ENCODE results near the gene INF2. TPM values are rescaled to one million over a fixed set of nuclear protein-coding genes. Genes with fewer than 3 reads are reported as not detected.
"Not testable (repeated sequence)": the region's sequence is repeated elsewhere in the genome, so short reads cannot be mapped to it uniquely, and the experiment has no call there.

INF2 gene
- total RNA-seq, 2 donors from 2014 or later: 162 to 264 TPM

DNA sequence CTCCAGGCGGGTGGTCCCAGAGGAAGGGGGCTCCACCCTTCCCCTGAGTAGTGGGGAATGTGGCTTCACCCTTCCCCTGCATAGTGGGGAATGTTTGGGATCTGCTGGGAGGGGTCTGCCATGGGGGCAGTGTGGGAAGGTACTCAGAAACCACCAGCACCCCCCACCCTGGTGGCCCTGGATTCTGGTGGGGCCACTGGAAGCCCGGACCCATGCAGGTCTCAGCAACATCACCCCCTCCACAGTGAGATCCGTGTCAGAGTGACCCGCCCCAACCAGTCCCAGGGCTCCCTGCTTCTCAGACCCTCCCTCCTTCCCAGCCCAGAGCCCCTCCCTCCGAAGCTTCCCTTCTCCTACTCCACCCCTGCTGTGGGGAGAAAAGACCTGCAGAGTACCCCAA is 30.3 kb upstream of the INF2 start:
- TF ChIP-seq, protein P1, sequence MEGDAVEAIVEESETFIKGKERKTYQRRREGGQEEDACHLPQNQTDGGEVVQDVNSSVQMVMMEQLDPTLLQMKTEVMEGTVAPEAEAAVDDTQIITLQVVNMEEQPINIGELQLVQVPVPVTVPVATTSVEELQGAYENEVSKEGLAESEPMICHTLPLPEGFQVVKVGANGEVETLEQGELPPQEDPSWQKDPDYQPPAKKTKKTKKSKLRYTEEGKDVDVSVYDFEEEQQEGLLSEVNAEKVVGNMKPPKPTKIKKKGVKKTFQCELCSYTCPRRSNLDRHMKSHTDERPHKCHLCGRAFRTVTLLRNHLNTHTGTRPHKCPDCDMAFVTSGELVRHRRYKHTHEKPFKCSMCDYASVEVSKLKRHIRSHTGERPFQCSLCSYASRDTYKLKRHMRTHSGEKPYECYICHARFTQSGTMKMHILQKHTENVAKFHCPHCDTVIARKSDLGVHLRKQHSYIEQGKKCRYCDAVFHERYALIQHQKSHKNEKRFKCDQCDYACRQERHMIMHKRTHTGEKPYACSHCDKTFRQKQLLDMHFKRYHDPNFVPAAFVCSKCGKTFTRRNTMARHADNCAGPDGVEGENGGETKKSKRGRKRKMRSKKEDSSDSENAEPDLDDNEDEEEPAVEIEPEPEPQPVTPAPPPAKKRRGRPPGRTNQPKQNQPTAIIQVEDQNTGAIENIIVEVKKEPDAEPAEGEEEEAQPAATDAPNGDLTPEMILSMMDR (IDR thresholded peaks at IDR 0.05): no peak
- Histone ChIP-seq H3K9me3 (no peaks in the 10 kb centered on the region), H3K4me3 (no peak overlapping the region), H3K36me3 (no peaks in the 10 kb centered on the region), H3K27me3 (peaks cover 9% of the 10 kb centered on the region), H3K9ac (ENCODE audit: low read depth in 2 of 2, low read length in 2 of 2) (no peak overlapping the region), H3K27ac (no peak overlapping the region), H3K4me1 (no peaks in the 10 kb centered on the region)
- DNase-seq: no peak
- intact Hi-C loops (cut with DNase I): no loop called here

- no peaks in the 10 kb centered on the region for H3K36me3 ChIP-seq
- DNase-seq: no peak
- intact Hi-C loops (cut with DNase I): no loop called here
Measured at GRCh38 chr14:104659764-104660523, 29.5 kb upstream of the INF2 start.

DNA sequence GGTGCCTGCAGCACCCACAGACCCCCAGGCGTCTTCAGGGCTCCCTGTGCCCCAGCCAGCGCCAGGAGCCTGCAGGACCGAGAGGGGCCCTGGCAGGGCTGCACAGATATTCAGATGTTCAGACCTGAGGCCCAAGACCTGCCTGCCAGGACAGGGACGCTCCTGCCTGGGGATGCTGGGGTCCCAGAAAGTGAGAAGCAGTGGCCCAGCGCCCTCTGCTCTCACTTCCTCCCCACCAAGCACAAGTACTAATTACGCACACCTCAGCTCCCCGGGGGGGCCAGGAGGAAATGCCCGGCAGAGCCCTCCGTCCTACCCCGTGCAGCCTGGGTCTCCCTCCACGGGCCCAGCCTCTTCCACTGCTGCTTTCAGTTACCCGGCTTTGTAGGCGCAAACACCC is 28.8 kb upstream of the INF2 start:
- no peaks in the 10 kb centered on the region for H3K9me3 ChIP-seq
- DNase-seq: no peak
- intact Hi-C loops (cut with DNase I): no loop called here
- TF ChIP-seq, protein P1 (IDR thresholded peaks at IDR 0.05): no peak
- H3K36me3 ChIP-seq: no peaks in the 10 kb centered on the region
- H3K4me1 ChIP-seq: peaks cover 2% of the 10 kb centered on the region
- no peak overlapping the region for H3K27ac ChIP-seq
- no peak overlapping the region for H3K9ac ChIP-seq (ENCODE audit: low read depth in 2 of 2, low read length in 2 of 2)
- H3K27me3 ChIP-seq: peaks cover 9% of the 10 kb centered on the region
- no peak overlapping the region for H3K4me3 ChIP-seq

More at GRCh38 chr14:104659764-104660523, 29.5 kb upstream of the INF2 start:
- H3K9me3 ChIP-seq: no peaks in the 10 kb centered on the region
- H3K4me1 ChIP-seq: no peaks in the 10 kb centered on the region
- H3K27ac ChIP-seq: no peak overlapping the region
- H3K9ac ChIP-seq (ENCODE audit: low read depth in 2 of 2, low read length in 2 of 2): no peak overlapping the region
- H3K4me3 ChIP-seq: no peak overlapping the region
- H3K27me3 ChIP-seq: peaks cover 9% of the 10 kb centered on the region
- TF ChIP-seq, protein P1 (IDR thresholded peaks at IDR 0.05): no peak

- DNase-seq: no peak
- TF ChIP-seq, protein P1 (IDR thresholded peaks at IDR 0.05): no peak
- no peak overlapping the region for H3K27ac ChIP-seq
Measured at GRCh38 chr14:104661086-104661485, 28.3 kb upstream of the INF2 start.

DNA sequence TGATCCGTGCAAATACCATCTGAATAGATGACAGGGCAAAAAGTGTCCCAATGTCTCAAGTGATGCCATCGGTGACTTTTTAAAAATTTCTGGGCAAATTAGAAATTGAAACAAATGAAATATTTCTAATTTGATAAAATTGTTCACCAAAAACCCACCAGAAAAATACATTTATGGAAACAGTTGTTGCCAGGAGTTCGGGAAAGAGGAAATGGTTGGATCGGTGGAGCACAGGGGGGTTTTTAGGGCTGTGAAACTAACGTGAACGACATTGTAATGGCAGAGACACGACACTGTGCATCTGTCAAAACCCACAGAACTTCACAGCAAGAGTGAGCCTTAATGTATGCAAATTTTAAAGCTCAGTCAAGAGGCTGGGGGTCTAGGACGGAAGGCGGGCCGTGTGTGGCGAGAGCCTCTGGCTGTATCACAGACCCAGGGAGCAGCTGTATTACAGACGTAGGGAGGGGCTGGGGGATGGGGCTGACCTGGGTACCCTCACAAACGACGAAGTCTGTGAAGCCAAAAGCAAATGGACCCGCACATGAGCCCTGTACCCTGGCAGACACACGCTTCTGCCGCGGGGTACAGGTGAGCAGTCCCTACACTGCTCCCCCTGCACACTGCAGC is 27.8 kb upstream of the INF2 start:
- intact Hi-C loops (cut with DNase I); H3K36me3 ChIP-seq; H3K4me3 ChIP-seq; DNase-seq; H3K9ac ChIP-seq (ENCODE audit: low read depth in 2 of 2, low read length in 2 of 2); H3K27ac ChIP-seq; H3K9me3 ChIP-seq; H3K27me3 ChIP-seq; H3K4me1 ChIP-seq: not testable (repeated sequence)

More at GRCh38 chr14:104661086-104661485, 28.3 kb upstream of the INF2 start:
- peaks cover 9% of the 10 kb centered on the region for H3K27me3 ChIP-seq
- peaks cover 6% of the 10 kb centered on the region for H3K4me1 ChIP-seq
- no peak overlapping the region for H3K4me3 ChIP-seq
- no peak overlapping the region for H3K9ac ChIP-seq (ENCODE audit: low read depth in 2 of 2, low read length in 2 of 2)
- no peaks in the 10 kb centered on the region for H3K36me3 ChIP-seq
- intact Hi-C loops (cut with DNase I): no loop called here
- no peaks in the 10 kb centered on the region for H3K9me3 ChIP-seq

DNA sequence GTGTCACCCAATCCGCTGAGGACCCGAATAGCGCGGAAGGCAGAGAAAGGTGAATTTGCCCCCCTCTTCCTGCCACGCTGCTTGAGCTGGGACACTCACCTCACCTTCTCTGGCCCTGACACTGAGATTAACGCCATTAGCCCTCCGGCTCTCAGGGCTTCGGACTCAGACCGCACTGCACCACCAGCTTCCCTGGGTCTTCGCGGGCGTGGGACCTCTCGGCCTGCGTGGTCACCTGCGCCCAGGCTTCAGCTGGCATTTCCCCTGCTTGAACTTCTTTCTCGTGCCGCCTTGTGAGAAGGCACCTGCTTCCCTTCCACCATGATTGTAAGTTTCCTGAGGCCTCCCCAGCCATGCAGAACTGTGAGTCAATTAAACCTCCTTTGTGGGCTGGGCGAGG is 26.9 kb upstream of the INF2 start:
- H3K4me1 ChIP-seq; H3K36me3 ChIP-seq; H3K27me3 ChIP-seq; H3K4me3 ChIP-seq; intact Hi-C loops (cut with DNase I); H3K9ac ChIP-seq (ENCODE audit: low read depth in 2 of 2, low read length in 2 of 2); DNase-seq; H3K9me3 ChIP-seq; H3K27ac ChIP-seq: not testable (repeated sequence)
